IPS-20b (cell line): ENCODE data around the gene FILIP1L.

Experiments used
- H3K27ac ChIP-seq: one replicate; pipeline ENCODE4 v1.5.1; 2013; ENCODE audit warnings: low read length
- H3K27me3 ChIP-seq: 2 replicates; pipeline ENCODE4 v1.6.1; 2013; ENCODE audit warnings: mild to moderate bottlenecking, low read length, inconsistent platforms; ENCODE audit not compliant: insufficient read depth
- H3K36me3 ChIP-seq: 2 replicates; pipeline ENCODE4 v1.6.1; 2013; ENCODE audit warnings: low read depth, mild to moderate bottlenecking, inconsistent platforms, low read length, moderate library complexity; ENCODE audit not compliant: insufficient read depth
- H3K4me1 ChIP-seq: 2 replicates; pipeline ENCODE4 v1.6.1; 2013; ENCODE audit warnings: mild to moderate bottlenecking, control low read depth, inconsistent platforms, low read length, moderate library complexity; ENCODE audit not compliant: insufficient read depth
- H3K4me3 ChIP-seq: 2 replicates; pipeline ENCODE4 v1.5.1; 2013; ENCODE audit warnings: mild to moderate bottlenecking, low read length, inconsistent platforms
- H3K9ac ChIP-seq: 2 replicates; pipeline ENCODE4 v1.6.1; 2013; ENCODE audit warnings: low read depth, mild to moderate bottlenecking, inconsistent platforms, low read length, moderate library complexity
- H3K9me3 ChIP-seq: 2 replicates; pipeline ENCODE4 v1.6.1; 2013; ENCODE audit warnings: mild to moderate bottlenecking, low read depth, low read length, inconsistent platforms; ENCODE audit not compliant: insufficient read depth

Gene FILIP1L

DNA sequence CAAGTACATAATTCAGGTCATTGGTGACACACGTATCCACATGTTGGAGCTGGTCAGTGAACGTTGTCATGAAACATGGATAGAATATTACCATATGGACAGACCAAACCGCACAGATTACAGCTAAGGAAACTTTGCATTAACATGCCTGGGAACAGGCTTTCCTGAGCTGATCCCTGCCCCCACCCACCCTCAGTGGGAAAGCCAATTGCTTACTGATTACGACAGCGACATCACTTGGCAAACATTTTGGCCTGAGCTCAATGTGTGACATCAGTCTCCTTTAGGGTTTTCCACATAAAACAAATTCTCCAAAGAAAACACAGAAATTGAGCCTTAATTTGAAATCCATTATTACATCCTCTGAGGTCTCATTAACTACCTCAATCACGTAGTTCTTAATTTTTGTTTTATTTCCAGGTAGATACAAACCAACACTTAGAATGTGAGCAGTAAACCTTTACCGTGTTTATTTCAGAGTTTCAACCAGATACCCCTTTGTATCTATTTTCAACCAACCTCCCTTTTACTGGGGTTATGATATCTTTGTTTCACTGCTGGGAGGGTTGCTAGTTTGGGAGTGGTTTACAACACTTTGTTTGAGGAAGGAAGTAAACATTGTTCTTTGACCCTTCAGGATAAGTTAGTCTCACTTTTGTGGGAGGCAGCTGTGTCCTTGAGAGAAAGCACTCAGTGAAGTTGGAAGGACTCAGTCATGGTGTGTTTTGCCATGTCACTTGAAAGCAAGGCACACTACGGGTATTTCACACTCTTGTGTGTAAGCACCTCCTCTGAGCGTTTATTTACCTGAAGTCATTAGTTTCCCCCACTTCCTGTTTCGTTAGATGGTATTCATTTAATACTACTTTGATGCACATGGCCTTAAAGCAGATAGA, 193.6 kb downstream of the FILIP1L start:
- H3K4me1 ChIP-seq, result peaks cover 29% of the 10 kb centered on the region
- H3K9me3 ChIP-seq, result no peaks in the 10 kb centered on the region
- no peak overlapping the region for H3K4me3 ChIP-seq
- H3K27ac ChIP-seq, result no peak overlapping the region
- H3K9ac ChIP-seq, result no peak overlapping the region
- no peaks in the 10 kb centered on the region for H3K27me3 ChIP-seq
- no peaks in the 10 kb centered on the region for H3K36me3 ChIP-seq

DNA sequence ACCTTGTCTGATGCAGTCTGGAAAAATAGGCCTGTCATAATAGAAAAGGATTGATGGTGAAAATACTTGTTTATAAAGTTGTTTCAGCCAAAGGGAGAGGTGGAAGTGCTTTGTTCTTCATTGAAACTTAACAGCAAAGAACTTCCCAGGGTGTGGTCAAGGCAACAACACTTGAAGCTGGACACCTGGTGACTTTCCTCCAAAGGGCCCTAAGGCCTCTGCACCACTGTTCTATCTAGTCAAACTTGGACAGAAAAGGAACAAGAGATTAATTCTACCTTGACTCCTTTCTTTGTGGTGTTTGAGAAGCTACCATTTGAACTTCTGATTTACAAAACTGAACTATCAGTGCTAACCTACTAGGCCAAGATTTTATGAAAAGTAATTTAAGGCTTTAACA, 194.6 kb downstream of the FILIP1L start:
- no peak overlapping the region for H3K4me3 ChIP-seq
- no peaks in the 10 kb centered on the region for H3K27me3 ChIP-seq
- H3K9ac ChIP-seq, result no peak overlapping the region
- no peaks in the 10 kb centered on the region for H3K36me3 ChIP-seq
- no peaks in the 10 kb centered on the region for H3K9me3 ChIP-seq
- no peak overlapping the region for H3K27ac ChIP-seq
- H3K4me1 ChIP-seq, result peaks cover 20% of the 10 kb centered on the region

DNA sequence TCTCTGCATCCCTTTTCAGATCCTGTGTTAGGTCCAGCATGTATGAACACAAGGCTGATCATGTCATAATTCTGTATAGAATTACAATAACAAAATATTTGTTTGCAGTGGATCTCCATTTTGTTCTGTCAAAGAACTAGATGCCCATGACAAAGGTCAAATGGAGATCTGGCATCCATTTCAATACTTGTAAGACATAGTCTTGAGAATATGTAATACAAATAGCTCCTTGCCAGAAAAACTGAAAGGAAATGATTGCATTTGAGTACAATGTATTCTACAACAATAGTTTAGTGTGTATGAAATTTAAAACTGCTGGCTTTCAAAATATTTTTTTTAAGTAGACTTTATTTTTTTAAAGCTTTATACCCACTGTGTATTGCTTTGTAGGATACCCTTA, 195.6 kb downstream of the FILIP1L start:
- Histone ChIP-seq H3K27me3 (no peaks in the 10 kb centered on the region), H3K9me3 (no peaks in the 10 kb centered on the region), H3K9ac (no peak overlapping the region), H3K27ac (no peak overlapping the region), H3K4me3 (no peak overlapping the region), H3K4me1 (peaks cover 20% of the 10 kb centered on the region), H3K36me3 (no peaks in the 10 kb centered on the region)

DNA sequence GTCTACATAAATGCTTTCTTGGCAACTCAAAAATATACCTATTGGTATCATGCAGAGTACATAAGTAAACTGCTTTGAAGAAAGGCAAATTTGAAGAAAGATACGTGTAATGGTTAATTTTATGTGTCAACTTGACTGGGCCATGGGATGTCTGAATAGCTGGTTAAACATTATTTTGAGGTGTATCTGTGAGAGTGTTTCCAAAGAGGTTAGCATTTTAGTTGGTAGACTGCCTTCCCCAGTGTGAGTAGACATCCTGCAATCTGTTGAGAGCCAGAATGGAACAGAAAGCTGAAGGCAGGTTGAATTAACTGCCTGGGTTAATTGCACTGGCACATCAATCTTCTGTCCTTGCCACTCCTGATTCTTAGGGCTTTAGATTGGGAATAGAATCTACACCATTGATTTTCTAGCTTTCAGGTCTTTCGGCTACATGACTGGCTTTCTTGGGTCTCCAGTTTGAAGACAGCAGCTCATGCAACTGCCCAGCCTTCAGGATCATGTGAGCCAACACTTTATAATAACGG, 198.3 kb downstream of the FILIP1L start:
- Histone ChIP-seq H3K36me3 (no peaks in the 10 kb centered on the region), H3K27ac (no peak overlapping the region), H3K9me3 (no peaks in the 10 kb centered on the region), H3K4me1 (peaks cover 24% of the 10 kb centered on the region), H3K27me3 (no peaks in the 10 kb centered on the region), H3K9ac (no peak overlapping the region), H3K4me3 (no peak overlapping the region)

DNA sequence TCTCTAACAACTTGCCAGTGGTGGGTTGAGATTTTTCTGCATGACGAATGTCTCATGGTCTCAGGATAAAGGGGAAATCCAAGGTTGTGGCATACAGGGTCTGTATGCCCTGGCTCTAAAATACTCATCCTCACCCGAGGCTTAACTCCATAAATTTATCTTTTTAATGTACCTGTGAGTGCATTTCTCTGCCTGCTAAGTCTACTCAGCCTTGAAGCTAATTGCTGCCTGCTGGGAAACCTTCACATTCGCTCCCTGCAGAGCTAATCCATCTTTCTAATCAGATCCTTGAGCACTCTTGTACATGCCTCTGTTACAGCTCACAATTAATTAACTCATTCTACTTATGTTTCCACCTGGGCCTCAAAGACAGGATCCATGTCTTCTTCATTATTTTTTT, 202.9 kb downstream of the FILIP1L start:
- H3K27me3 ChIP-seq, result no peaks in the 10 kb centered on the region
- H3K9ac ChIP-seq, result no peak overlapping the region
- peaks cover 19% of the 10 kb centered on the region for H3K4me1 ChIP-seq
- no peak overlapping the region for H3K27ac ChIP-seq
- no peaks in the 10 kb centered on the region for H3K9me3 ChIP-seq
- no peaks in the 10 kb centered on the region for H3K36me3 ChIP-seq
- H3K4me3 ChIP-seq, result no peak overlapping the region

DNA sequence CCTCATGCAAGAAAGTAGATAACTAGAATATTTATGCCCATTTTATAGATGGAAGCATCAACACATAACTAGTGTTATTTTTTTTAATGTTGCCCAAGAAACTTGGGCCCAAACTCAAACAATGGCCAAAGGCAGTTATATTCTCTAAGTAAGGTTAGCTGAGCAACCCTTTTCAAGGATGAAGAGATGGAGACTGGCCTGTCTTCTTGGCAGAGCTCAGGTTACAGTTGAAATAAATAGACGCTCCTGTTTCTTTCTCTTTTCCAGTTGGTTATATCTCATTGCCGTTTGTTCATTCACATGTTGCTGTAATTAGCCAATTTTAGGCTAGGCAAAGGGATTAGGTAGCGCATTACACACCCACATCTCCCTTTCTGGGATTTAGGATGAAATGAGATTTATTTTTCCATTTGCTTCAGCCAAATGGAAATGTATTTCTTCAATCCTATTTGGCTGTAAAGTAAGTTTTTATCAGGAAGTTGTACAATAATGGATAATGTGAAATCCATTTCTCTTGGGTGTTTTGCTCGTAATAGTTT, 203.5 kb downstream of the FILIP1L start:
- Histone ChIP-seq H3K36me3 (no peaks in the 10 kb centered on the region), H3K27ac (no peak overlapping the region), H3K9ac (no peak overlapping the region), H3K4me1 (peaks cover 19% of the 10 kb centered on the region), H3K9me3 (no peaks in the 10 kb centered on the region), H3K27me3 (no peaks in the 10 kb centered on the region), H3K4me3 (no peak overlapping the region)

DNA sequence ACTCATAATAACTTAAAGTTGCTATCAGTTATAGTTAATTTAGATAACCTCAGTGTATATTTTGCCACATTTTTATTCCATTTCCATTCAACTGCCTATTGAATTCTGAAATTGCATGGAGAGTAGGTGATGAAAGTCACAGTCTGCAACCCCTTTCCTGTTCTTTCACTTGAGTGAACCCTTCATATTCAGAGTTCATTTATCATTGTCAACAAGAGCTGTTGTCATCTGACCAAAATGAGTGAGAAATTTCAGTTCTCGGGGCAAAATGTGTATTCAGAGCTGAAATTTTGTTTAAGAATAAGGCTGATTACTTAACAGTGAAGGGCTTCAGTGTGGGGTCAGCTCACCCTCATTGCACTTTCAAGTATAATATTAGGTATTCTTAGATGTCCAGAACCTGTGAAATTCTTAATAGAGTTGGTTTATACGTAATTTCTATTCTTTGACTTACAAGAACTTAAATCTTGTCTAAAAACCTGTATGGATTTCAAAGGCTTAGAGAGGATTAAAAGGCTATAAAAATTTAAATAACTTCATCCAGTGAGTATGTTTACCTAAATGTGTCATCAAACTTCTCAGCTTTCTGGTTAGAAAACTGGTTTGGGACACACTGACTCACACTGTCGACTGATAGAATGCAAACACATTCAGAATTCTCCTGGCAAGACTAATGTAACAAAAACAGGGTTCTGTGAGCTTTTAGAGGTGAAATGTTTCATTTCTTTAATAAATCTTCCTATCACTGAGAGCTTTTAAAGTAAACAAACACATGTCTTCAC, 204.4 kb downstream of the FILIP1L start:
- H3K27me3 ChIP-seq, result no peaks in the 10 kb centered on the region
- no peak overlapping the region for H3K4me3 ChIP-seq
- no peaks in the 10 kb centered on the region for H3K9me3 ChIP-seq
- peaks cover 19% of the 10 kb centered on the region for H3K4me1 ChIP-seq
- no peak overlapping the region for H3K27ac ChIP-seq
- no peak overlapping the region for H3K9ac ChIP-seq
- H3K36me3 ChIP-seq, result no peaks in the 10 kb centered on the region

DNA sequence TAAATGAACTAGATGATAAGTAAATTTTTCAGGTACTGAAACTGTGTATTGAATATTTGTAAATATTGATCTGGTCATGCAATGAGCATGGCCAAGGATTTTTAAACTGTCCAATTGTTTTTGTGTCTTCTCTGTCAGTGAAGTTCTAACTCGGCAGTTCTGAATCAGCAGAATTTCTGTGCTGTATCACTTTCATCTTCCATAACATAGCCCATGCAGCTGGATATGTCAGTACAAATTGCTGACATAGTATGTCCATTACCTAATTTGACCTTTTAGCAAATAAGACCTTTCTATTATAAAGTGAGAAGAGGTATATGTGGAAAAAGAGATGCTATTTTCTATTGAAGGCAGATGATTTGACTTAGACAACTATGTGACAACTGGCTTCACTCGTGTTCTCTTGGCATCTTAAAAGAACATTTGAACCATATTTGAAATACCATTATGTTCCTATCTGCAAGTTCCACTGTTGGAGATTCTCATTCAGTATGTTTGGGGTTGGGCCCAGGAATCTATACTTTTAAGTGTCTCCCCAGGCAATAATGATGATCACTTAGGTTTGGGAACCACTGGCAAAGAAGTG, 206.2 kb downstream of the FILIP1L start:
- no peak overlapping the region for H3K27ac ChIP-seq
- no peaks in the 10 kb centered on the region for H3K36me3 ChIP-seq
- H3K27me3 ChIP-seq, result no peaks in the 10 kb centered on the region
- H3K4me3 ChIP-seq, result no peak overlapping the region
- no peak overlapping the region for H3K9ac ChIP-seq
- H3K4me1 ChIP-seq, result peaks cover 19% of the 10 kb centered on the region
- no peaks in the 10 kb centered on the region for H3K9me3 ChIP-seq

DNA sequence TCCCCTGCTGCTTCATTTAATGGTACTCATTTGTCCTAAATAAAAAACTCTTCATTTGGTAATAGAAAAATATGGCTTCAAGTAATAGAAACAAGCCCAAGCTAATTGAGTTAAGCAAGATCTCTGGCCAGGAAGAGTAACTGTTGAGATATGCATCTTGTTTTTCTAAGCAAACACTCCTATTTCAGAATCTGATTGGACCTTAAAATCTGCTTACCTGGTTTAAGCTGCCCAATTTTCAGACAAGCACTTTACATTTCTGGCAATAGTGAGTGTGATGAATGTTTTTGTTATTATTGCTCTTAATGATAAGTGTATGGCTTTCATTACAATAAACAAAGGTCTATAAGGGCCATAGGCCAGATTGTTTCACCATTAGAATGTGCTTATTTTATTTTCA, 210.4 kb downstream of the FILIP1L start:
- Histone ChIP-seq H3K4me1 (peaks cover 6% of the 10 kb centered on the region), H3K27ac (no peak overlapping the region), H3K9me3 (no peaks in the 10 kb centered on the region), H3K36me3 (no peaks in the 10 kb centered on the region), H3K9ac (no peak overlapping the region), H3K27me3 (no peaks in the 10 kb centered on the region), H3K4me3 (no peak overlapping the region)

DNA sequence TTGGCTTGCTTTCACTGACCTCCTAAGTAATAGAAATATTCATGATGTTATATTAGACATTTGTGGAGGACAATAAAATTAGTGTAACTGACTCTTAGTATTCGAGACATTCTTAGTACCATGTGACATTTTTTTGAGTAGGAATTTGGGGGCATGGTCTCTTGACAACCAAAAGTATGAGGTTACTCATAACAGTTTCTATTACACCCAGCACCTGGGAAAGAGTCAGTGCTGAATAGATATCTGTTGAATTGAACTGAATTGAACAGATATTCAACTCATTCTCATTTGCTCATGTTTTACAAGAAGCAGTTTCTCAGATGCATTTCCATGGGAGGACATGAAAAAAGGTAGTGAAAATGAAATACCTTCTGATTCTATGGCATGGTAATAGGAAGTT, 212.2 kb downstream of the FILIP1L start:
- no peak overlapping the region for H3K4me3 ChIP-seq
- H3K27ac ChIP-seq, result no peak overlapping the region
- peaks cover 6% of the 10 kb centered on the region for H3K4me1 ChIP-seq
- no peak overlapping the region for H3K9ac ChIP-seq
- no peaks in the 10 kb centered on the region for H3K36me3 ChIP-seq
- H3K27me3 ChIP-seq, result no peaks in the 10 kb centered on the region
- no peaks in the 10 kb centered on the region for H3K9me3 ChIP-seq

DNA sequence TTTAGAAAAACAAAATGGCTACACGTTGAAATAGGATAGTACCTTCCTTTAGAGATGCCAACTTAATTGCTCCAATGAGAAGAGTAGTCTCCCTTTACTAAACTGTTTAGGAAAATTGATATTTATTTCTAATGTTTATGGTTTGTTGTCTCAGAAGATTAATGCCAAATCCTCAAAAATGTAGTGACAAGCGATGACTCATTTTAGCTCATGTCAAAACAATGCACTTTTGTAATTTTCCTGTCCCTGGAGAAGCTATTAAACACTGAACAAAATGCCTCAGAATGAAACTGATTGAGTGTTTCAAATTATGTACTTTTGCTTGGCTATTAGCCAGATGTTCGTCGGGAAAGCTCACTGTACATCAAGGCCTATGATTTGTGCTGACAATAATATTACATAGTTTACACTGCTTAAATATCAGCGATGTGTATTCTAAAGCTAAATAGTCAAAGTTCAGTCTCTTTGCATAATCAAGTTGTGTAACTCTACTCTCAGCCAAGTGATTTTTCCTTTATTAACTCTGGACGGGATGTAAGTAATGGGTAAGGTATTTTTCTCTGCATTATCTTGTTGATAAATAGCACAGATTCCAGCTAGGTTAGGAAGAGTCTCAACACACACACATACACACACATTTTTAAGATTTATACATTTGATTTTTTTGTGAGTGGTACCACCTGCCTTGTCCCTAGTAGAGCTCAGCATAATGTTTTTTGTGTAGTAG, 212.9 kb downstream of the FILIP1L start:
- H3K36me3 ChIP-seq, result no peaks in the 10 kb centered on the region
- no peak overlapping the region for H3K9ac ChIP-seq
- peaks cover 9% of the 10 kb centered on the region for H3K4me1 ChIP-seq
- no peak overlapping the region for H3K27ac ChIP-seq
- no peaks in the 10 kb centered on the region for H3K27me3 ChIP-seq
- no peak overlapping the region for H3K4me3 ChIP-seq
- H3K9me3 ChIP-seq, result no peaks in the 10 kb centered on the region
